Limb (tissue), 2 donors: ENCODE results near the gene MXRA7.
"Not testable (repeated sequence)": the region's sequence is repeated elsewhere in the genome, so short reads cannot be mapped to it uniquely, and the experiment has no call there.

Source experiments
- DNase-seq, 2 donors: peaks; one replicate each; pipeline ENCODE4 v3.0.0-alpha.2; 2016; ENCODE audit errors: extremely low spot score in 2 of 2

Gene MXRA7

GRCh38 chr17:76644995-76645394 is 65.8 kb downstream of the MXRA7 start:
- DNase-seq, result no peak

GRCh38 chr17:76643553-76644148 is 67.1 kb downstream of the MXRA7 start, which contains the start of gene ST6GALNAC1:
Gene ST6GALNAC1, minus strand, starts transcription at chr17:76643757. Its CDS starts 119 bp downstream, at chr17:76643638.
- DNase-seq, result no peak

DNA sequence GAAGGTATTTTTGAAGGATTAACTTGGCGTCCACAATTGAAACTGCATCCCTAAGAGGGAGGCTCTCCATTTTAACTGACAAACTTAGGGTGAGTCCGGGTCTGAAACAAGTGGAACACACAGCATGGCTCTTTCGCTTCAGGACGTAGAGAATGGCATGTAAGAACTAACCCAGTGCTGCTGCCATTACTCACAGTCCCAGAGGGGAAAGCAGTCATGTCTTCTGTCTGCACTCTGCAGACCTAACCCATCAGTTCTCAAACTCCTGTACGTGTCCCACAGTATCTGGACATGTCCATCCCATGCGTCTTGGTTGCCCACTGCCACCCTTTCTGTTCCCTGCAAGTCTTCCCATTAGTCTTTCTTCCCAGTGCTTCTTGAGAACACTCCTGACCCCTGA is 67.8 kb downstream of the MXRA7 start:
- no peak for DNase-seq

- DNase-seq, result no peak
Measured at GRCh38 chr17:76642032-76642561, 68.7 kb downstream of the MXRA7 start.

GRCh38 chr17:76641501-76641900 is 69.3 kb downstream of the MXRA7 start:
- DNase-seq, result no peak

- DNase-seq, result no peak
Measured at GRCh38 chr17:76640550-76641380, 70.0 kb downstream of the MXRA7 start.

DNA sequence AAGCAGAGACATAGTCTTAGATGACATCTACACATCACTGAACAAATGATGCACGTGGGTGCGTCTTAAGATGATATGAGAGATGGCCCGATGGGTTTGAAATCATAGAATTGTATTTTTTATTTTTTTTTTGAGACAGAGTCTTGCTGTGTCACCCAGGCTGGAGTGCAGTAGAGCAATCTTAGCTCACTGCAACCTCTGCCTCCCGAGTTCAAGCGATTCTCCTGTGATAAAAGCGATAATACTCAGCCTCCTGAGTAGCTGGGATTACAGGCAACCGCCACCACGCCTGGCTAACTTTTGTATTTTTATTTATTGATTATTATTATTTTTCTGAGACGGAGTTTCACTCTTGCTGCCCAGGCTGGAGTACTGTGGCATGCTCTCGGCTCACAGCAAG is 72.5 kb downstream of the MXRA7 start:
- no peak for DNase-seq

DNA sequence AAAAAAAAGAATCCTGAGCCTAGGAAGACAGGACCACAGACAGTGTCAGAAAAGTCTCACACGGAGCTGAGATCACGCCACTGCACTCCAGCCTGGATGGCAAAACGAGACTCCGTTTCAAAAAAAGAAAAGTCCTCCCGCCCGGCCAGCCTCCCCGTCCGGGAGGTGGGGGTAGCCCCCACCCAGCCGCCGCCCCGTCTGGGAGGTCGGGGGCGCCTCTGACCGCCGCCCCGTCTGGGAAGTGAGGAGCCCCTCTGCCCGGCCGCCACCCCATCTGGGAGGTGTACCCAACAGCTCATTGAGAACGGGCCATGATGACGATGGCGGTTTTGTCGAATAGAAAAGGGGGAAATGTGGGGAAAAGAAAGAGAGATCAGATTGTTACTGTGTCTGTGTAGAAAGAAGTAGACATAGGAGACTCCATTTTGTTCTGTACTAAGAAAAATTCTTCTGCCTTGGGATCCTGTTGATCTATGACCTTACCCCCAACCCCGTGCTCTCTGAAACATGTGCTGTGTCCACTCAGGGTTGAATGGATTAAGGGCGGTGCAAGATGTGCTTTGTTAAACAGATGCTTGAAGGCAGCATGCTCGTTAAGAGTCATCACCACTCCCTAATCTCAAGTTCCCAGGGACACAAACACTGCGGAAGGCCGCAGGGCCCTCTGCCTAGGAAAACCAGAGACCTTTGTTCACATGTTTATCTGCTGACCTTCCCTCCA is 74.1 kb downstream of the MXRA7 start:
- DNase-seq, result not testable (repeated sequence)

DNA sequence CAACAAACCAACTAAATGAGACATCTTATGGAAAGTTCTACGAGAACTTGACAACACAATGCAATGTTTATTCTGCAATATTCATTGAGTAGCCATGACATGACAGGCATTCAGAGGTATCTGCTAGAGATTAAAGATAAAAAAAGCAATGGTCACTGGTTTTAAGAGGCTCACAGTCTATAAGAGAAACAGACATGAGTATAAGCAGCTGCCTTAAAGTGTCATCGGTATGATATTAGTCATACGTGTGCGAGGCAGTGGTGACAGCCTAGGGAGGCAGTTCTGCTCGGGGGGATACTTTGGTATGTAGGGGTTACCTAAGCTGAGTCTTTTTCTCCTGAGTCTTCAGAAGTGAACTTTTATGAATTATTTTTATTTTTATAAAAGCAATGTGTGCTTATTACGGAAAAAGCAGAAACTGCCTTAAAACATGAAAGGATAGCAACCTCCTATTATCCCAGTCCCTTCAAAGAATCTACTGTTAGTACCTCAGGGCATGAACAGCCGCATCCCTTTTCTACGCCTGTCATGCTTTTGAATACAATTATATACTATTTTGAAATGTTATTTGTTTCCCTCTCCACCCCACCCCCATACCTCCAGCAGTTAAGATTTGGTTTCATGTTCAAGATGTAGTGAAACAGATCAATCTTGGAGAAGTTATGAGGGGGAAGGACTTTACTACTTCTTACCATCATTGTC is 75.0 kb downstream of the MXRA7 start:
- no peak for DNase-seq

DNA sequence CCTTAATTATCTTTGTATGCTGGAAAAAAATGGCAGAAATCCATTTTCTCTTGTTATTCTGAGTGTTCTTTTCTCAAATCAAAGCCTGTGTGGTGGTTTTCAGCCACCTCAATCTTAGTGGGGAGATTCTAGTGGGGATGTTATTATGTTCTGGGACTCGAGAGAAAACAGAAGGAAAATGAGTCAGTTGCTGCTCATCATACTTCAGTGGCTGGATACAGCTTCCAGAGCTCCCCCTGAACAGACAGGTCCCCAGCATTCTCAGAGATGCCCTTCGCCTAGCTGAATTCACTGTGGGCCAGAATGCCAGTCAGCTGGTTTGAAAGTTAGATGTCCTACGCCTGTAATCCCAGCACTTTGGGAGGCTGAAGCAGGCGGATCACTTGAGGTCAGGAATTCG is 75.7 kb downstream of the MXRA7 start:
- no peak for DNase-seq

DNA sequence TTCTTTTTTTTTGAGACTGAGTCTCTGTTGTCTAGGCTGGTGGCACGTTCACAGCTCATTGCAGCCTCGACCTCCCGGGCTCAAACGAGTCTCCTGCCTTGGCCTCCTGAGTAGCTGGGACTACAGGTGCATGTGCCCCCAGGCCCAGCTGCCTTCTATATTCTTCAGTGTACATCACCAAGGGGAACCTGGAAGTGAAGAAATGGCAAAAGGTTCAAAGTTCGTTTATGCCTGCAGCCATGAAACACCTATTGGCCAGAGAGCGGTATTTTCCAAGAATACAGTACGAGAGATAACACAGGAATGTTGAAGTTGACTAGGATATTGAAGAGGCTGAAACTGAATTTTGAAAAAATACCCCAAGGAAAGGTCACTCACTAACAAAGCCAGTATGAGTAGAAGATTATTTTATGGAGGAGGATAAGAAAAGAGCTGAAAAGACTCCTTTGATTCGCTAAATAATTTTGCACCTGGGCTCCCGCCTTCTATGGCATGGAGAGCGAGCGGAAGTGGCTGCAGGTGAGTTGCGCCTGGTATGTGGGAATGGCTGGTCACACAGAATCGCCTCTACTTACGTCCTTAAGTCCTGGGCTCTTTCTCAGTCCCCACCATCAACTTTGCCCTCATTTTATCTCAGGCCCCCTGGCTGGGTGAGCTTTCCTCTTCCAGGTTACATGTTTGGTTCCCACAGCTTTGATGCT is 77.0 kb downstream of the MXRA7 start:
- DNase-seq, result no peak

- DNase-seq, result no peak
Measured at GRCh38 chr17:76631821-76632565, 78.8 kb downstream of the MXRA7 start.

- no peak for DNase-seq
Measured at GRCh38 chr17:76630151-76630550, 80.6 kb downstream of the MXRA7 start.
